Stimulated activated CD4-positive, alpha-beta T cell treated with anti-CD3 and anti-CD28 coated beads, TNF-alpha, amount 100 ng/mL, for 4 hours (primary cell): Measurements from ENCODE around the gene HMGB3.
"Not testable (repeated sequence)": the region's sequence is repeated elsewhere in the genome, so short reads cannot be mapped to it uniquely, and the experiment has no call there.

ENCODE experiments used
- DNase-seq, 3 experiments: peaks; one replicate each; pipeline ENCODE4 v3.0.0-alpha.2; 2020; ENCODE audit warnings: low read depth in 3 of 3

The HMGB3 gene

DNA sequence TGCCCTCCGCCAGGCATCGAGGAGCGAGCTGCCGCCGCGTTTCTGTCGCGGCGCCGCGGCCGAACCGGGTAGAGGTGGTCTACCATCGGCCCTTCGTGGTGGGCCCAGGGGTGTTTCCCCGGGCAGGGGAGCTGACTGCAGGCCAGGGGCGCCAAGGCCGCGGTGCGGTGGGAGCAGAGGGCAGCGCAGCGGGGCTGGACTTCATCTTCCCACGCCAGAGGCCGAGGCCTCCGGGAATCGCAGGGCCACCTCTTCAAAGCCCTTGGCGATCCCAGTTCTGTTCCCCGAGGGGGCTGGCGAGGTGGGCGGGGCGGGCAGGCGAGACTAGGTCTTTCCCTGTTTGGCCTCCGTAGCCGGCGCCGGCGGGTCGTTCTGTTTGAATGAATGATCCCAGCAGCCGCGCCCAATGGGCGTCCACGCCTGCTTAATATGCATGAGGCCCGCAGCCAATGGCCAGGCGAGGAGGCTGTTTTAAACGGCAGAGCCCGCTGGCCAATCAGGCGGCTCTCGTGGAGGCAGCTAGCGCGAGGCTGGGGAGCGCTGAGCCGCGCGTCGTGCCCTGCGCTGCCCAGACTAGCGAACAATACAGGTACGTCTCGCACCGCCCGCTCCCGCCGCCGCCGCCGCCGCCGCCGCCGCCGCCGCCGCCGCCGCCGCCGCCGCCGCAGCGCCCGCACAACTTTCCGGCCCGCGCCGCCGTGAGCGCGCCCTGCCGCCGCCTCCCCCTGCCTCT, at the start of gene HMGB3:
HMGB3 (plus strand) TSS at position 548 of the 733 bp plus-strand sequence. CDS start 2,265 bp downstream, outside the sequence.
- peak; percentile 33 to 47 (median 44) for DNase-seq

DNA sequence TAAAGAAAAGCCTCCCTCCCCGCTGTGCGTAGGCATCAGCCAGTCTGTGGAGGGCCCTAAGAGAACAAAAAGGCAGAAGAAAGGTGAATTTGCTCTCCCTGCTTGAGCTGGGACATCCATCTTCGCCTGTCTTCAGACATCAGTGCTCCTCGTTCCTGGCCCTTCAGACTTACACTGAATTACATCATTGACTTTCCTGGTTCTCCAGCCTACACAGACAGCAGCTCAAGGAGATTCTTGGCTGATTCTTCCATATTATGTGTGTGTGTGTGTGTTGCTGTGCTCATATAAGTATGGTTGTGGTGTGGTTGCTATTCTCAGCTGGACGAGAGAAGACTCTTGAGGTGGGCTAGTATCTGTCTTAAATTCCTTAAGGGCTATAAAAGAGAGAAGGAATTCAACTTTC, 49.2 kb upstream of the HMGB3 start:
- DNase-seq: no peak

DNA sequence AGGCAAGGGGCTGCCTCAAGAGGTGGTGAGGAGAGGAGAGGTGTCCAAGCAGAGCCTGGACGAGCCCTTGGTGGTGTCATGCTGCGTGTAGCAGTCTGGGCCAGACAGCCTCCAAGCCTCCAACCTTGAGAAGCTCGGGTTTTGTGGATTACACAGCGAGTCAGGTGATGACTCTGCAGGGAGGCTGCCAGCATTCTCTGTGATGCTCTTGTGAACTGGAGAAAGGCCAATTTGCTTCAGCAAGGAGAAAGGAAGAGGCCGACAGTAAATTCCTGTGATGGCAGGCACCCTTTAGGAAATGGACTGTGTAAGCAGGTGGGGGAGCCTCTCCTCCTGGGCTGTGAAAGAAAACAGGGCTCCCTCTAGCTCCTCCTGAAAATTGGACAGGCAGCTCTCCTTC, 48.7 kb upstream of the HMGB3 start:
- no peak for DNase-seq

DNA sequence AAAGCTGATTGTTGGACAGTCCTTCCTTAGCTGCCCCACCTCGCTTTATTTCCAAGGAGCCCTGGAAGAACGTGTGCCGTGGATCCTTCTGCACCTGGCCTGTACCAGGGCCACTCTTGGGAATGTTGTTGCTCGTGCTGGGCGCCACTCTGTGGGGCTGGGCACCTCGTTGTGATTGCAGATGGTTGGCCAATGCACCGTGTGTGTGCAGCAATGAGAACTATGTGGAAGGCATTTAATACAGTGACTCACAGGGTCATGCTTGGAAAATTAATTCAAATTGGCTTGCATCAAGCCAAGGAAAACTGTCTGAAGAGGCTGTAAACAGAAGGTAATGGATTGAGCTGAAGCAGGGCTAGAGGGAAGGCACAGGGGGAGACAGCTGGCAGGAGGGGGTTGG, 47.7 kb upstream of the HMGB3 start:
- DNase-seq: no peak

DNA sequence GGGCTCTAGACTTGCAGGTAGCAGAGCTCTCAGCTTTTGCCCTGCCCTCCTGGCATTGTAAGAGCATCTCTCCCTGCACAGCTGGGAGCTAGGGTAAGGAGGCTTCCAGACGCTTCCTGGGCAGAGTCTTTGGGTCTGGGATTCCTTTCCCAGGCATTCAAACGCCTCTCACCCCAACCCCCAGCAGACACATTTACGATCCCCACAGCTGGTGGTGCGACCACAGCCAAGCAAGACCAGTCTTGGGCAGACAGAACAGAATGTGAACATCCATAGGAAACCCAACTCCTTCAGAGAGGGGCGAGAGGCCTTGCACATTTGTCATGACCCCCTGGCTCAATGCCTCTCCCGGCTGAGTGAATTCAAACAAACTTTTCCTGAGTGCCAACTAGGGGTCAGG, 46.6 kb upstream of the HMGB3 start:
- DNase-seq: no peak

DNA sequence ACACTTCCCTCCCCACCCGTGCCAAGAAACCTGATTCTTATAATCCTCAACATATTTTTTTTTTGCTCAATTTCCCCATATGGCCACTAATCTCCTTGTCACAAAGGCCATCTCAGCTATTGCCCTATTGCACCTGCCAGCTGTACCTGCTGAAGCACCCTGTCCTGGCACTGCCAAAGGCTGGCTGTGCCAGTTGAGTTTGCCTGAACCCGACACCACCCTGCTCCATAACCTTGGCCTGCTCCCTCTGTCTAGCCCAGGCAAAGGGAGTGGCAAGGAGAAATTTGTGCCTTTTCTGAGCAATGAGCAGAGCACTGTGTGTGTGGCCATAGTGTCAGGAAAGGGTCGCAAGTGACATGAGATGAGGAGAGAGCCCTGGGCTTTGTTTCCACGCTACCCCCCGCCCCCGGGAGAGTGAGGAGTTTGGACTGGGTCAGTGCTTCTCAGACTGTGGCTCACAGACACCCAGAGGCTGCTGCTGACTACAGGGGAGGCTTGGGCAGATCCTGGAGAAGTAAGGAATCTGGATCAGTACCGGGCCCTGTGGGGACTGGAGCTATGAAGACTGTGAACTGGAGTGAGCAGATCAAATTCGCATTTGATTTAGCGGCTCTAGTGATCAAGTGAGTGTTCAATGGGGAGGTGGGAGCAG, 42.2 kb upstream of the HMGB3 start:
- no peak for DNase-seq

DNA sequence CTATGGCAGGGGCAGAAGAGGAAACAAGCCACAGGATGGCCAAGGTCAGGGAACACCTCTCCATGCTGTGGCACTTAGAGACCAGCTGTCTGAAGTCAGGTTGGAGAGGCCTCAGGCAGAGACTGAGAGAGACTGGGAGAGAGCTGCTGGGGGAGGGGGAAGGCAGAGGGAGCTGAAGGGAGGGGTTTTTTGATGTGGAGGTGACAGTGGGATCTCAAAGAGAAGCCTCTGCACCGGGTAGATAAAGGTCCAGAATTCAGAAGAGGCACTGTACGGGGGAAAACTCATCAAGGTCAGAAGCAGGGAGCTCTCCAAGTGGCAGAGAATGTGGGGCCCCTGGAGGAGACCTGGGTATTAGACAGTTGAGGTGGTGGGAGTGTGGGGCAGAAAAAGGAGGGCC, 41.6 kb upstream of the HMGB3 start:
- DNase-seq: no peak

DNA sequence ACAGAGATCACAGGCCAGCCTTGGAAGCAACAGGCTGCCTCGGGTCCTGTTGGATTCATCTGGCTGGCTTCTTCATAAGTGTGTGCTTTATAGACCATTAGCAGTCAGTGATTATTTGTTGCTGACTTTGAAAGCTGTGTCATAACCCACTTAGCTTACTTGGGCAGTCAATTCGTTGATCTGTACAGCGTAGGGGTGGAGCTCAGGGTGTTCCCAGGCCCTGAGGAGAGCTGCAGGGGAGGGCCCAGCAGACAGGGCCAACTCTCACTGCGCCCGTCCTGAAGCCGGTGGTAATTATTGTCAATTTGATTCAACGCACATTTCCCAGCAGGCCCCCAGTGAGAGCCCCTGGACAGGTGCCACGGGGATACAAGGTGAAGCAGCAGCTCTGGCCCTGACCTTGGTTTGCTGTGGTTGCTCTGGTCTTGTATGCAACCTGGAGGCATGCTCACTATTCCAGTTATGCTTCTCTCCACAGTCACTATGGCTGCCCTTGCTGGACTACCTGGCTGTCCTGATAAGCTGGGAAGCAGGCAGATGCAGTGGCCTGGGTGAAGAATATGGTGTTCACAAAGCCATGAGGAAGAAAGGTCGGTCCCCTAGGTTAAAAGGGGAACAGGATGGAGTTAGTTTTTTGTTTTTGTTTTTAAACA, 40.1 kb upstream of the HMGB3 start:
- no peak for DNase-seq

DNA sequence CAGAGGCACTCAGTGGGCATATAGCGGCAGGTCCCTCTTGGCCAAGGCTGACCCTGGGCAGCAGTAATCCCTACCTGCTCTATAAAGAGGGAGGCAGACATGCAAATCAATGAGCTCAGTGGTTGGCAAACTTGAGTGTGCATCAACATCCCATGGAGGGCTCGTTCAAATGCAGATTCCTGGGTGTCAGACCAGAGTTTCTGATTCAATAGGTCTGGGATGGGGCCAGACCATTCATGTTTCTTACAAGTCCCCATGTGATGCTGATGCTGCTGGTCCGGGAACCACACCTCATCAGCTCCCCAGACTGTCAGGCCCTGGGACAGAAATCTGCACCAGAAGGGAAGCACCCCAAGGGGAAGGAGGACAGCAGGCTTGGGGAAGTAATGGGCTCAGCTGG, 38.9 kb upstream of the HMGB3 start:
- no peak for DNase-seq

DNA sequence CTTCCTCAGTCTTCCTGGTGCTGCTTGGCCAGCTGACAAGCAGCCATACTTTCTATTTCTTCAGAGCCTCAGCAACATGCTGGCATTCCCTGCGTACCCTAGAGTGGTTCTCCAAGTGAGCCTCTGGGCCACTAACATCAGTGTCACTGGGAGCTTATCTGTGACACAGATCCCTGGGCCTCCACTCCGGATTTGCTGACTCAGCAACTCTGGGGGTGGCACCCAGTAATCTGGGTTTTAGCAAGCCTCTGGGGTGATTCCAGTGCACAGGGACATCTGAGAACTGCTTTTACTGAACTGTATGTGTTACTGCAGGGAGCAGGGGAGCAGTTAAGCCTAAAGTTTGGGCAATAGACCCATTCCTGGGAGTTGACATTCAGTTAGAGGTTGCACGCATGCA, 28.2 kb upstream of the HMGB3 start:
- DNase-seq: no peak

DNA sequence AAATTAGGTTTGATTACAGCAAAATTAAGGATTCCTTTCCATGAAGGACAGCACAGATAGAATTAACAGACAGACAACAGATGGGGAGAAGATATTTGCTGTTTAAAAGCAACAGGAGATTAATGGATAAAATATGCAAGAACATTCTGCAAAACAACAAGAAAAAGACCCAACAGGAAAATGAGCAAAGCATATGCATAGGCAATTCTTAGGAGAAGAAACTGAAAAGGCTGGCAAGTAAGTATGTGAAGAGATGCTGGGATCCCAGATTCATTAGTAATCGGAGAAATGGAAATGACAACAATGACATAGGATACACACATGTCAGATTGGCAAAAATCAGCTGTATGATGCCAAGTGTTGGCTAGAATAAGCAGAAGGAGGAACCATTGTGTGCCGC, 27.5 kb upstream of the HMGB3 start:
- no peak for DNase-seq

DNA sequence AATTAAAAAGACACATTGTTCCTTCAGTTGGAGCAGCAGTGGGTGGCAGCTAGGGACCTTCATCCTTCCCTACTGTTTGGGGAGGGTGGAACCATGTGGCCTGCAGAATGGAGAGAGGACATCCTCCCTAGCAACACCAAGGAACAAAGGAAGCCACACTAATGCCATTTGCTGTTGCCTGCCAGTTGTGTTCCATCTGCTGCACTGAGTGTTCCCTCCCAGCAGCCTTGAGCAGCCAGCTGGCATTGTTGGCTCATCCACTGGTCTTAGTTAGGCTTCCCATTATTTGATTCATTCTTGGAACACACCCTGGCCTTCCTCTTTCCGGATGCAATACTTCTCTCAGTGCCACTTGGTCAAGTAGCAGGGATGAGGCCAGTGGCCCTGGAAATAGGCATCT, 25.0 kb upstream of the HMGB3 start:
- no peak for DNase-seq

DNA sequence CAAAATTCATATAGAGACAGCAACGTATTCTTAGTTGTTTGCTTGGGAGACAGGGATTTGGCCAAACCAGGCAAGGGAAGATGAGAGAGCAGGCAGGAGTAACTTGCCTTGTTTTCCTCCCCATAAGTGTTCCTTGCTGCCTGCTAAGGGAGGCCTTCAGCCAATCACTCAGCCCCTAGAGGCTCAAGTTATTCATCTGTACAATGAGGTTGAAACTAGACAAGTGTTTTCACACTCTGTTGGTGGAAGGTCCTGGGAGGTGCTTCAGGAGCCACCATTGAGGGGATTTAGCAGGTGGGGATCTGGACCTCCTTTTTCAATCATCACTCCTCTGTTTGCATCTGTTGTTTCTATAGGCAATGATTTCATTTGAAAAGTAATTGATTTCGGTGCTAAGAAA, 23.6 kb upstream of the HMGB3 start:
- DNase-seq: no peak

DNA sequence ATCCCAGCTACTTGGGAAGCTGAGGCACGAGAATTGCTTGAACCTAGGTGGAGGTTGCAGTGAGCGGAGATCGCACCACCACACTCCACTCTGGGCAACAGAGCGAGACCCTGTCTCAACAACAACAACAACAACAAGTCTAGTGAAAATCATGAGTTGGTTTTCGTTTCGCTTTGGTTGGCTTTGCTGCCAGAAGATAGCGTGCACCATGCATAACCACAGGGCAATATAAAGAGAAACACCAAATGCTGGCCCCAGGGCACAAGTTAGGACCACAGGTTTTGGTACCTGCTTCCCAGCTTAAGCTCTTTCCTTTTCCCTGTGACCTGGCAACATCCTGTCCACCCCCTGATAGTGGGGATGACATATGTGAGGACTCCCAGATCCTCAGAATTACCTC, 21.5 kb upstream of the HMGB3 start:
- DNase-seq: no peak

DNA sequence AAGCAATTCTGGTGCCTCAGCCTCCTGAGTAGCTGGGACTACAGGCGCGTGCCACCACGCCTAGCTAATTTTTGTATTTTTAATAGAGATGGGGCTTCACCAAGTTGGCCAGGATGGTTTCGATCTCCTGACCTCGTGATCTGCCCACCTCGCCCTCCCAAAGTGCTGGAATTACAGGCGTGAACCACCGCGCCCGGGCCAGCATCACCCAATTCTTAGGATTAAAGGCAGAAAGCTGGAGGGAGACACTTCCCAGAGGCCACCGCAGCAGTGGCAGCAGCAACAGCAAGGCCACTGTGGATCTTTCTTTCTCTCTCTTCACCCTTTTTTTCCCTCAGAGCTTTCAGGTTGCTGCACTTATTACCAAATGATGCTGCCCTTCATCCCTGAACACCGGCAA, 18.7 kb upstream of the HMGB3 start:
- not testable (repeated sequence) for DNase-seq

DNA sequence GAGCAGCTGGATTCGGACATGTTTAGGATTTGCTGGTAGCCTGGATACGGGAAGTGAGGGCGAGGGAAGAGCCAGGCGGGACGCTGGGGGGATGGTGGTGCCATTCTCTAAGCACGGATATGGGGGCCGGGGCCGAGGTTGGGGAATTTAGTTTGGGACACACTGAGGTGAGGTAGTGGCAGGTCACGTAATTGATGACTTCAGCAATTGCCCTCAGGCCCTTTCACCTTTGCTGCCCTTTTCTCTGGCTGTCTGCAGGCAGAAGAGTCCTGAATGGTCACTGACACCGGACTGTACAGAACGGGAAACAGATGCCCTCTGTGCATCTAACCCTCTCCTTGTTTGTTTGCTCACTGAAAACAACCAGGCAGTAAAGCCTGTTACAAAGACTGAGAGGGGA, 16.9 kb upstream of the HMGB3 start:
- DNase-seq: no peak

DNA sequence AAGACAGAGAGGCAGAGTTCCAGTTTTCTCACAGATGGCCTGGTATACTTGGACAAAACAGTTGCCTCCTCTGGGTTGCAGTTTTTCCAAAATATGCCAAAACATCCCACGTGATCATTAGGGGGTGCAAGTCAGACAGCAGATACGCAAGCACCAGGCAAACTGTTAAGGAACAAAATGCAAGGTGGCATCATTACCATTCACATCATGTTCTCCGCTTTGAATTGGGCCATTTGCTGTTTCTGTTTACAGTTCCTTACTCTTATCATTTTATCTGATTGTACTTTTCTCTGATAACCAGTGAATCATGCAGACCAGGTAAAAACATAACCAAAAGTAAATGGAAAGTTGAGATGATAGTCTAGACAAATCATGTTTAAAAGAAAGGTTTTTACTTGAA, 16.4 kb upstream of the HMGB3 start:
- DNase-seq: no peak

DNA sequence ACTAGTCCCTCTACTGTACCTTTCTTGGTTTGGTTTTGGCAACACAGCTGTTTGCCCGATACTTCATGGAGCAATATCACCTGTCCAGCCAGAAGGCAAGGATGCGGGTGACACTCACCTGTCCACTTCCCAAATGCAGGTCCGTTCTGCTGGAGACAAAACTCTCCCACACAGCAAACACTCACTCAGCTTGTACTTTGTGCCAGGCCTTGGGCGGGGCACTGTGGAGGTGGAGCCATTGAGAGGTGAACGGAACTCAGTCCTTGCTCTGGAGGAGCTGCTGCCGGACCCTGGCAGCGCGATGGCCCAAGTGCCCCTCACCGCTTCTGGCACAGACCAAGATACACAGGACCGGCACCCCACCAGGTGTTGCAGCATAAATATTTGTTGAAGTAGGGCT, 15.3 kb upstream of the HMGB3 start:
- no peak for DNase-seq

DNA sequence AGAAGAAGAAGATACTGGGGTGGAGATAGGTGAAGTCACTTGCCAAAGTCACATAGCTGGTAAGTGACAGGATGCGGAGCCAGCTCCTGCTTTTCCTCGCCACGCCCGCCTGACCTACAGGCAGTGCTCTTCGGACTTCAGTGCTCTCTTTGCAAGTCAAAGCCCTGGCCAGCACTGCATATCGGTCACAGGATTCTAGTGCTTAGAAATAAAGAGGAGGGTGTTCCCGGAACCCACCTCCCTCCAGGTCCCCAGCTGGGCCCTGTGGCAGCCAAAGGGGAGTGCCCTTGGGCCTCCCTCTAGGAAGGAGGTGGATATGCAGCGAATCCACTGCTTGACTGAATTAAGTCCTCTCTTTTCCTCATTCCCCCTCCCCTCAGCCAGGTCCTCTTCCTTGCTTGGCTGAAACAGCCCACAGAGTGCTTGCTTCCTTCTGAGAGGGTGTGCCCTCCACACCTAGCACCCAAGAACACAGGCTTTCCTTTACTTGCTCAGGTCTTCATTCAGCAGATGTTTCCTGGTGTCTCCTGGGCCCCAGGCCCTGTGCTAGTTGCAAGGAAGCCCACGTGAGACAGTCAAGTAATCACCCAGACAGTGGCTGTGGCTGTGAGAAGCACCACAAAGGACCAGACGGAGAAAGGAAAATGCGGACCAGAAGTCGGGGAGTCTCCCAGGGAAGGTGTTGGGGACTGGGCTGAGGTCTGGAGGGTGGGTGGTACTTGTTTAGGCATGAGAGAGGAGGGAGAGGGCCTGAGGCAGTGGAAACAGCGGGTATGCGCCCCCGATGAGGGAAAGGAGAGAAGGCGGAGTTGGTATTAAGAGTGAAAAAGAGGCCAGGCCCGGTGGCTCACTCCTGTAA, 14.0 kb upstream of the HMGB3 start:
- DNase-seq: no peak

DNA sequence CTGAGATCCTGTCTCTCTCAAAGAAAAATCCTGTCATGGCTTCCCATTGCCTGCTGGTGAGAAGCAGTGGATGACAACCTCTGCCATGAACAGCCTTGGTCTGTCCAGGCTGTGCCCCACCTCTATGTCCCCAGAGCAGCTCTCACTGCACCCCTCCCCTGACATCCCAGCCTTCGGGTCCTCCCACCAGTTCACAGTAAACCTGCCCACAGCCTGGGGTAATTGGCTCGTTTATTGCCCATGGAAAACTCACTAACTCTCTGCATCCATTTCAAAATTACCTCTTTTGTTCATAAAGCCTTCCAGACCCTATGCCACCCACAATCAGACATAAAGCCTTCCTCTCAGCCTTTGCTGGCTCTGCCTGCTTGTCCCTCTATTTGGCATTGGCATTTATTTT, 10.7 kb upstream of the HMGB3 start:
- DNase-seq: no peak

DNA sequence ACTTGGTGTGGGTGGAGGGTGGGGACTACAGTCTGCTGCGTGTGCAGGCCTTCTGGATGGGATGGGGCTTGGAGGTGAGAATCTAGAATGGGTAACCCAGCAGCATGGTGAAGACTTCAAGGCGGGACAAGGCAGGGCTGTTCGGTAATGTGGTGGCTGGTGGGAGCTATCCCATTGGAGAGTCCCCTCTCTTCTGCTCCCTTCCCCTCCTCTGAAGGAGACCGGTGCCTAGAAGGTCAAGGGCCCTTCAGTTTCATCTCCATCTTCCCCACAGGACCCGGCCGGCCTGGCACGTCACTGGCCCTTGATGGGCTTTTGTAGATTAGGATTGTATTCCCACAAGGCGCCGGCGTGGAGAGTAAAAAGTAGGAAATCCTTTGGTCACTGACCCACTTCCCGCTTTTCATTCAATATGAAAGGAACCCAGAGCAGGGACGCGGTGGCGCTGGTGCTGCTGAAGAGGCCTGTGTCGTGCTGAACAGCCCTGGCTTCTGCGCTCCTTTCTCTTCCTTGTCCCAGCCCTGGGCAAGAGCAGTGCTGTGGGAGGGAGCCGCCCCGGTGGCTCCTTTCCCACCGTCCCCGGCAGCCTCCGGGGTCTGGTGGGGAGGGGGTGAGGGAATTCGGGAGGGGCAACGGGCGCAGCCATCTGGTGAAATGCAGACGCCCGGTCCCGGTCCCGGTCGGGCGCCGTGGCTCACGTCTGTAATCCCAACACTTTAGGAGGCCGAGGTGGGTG, 7.3 kb upstream of the HMGB3 start:
- DNase-seq: no peak
